B cell (primary cell): Measurements from ENCODE around the gene ISCA1. TPM values are rescaled to one million over a fixed set of nuclear protein-coding genes. Genes with fewer than 3 reads are reported as not detected.

ENCODE experiments used
- ATAC-seq: fragments of 200-7000 bp; cut with Tn5 transposase; one replicate; pipeline ENCODE4 v1.10.0; 2021; ENCODE audit warnings: low read depth, mild to moderate bottlenecking, moderate number of reproducible peaks, moderate library complexity
- CTCF ChIA-PET: fragments of 350-600 bp; sonication (Branson Sonifier 250); formaldehyde crosslinking; loops from one replicate; lab custom pipeline; 2021; ENCODE audit warnings: antibody characterized with exemption, inconsistent platforms; lab: Charles Lee
- POLR2A ChIA-PET: fragments of 350-600 bp; sonication (Branson Sonifier 250); formaldehyde crosslinking; loops from one replicate; lab custom pipeline; 2021; ENCODE audit warnings: antibody characterized with exemption; lab: Charles Lee
- DNase-seq: peaks from one replicate; pipeline ENCODE4 v3.0.0; 2013
- H2AFZ ChIP-seq: 2 replicates; pipeline ENCODE4 v1.6.1; 2012; ENCODE audit warnings: mild to moderate bottlenecking, low read depth, low read length; ENCODE audit not compliant: insufficient read depth, poor library complexity, severe bottlenecking
- H3K27ac ChIP-seq, 2 donors: 1 replicate in 1 of 2; 2 replicates in 1 of 2; pipeline ENCODE4 v1.5.1; 2012 to 2013; ENCODE audit warnings: low read length in 2 of 2, mild to moderate bottlenecking in 2 of 2, moderate library complexity in 1 of 2
- H3K27me3 ChIP-seq, 4 experiments: fragments of 200-600 bp in 1 of 4; sonication (generic) in 1 of 4; replicated peaks in 1 of 4; 1 replicate in 2 of 4; 2 replicates in 2 of 4; pipeline versions ENCODE4 v1.6.1 to v1.7.0; 2013 to 2016; ENCODE audit warnings: low read length in 3 of 4, mild to moderate bottlenecking in 2 of 4, mixed read lengths in 1 of 4, moderate library complexity in 1 of 4; ENCODE audit not compliant: insufficient read depth in 4 of 4, control insufficient read depth in 3 of 4; ENCODE audit errors: control extremely low read depth in 1 of 4
- H3K36me3 ChIP-seq, 2 experiments: replicated peaks in 1 of 2; 1 replicate in 1 of 2; 2 replicates in 1 of 2; pipeline versions ENCODE4 v1.6.1 to v1.7.1; 2013; ENCODE audit warnings: low read length in 1 of 2; ENCODE audit not compliant: insufficient read depth in 2 of 2, control insufficient read depth in 1 of 2; ENCODE audit errors: control extremely low read depth in 1 of 2, extremely low read depth in 1 of 2
- H3K4me1 ChIP-seq, 2 donors: fragments of 200-600 bp in 1 of 2; sonication (generic) in 1 of 2; 1 replicate in 1 of 2; 2 replicates in 1 of 2; pipeline versions ENCODE4 v1.5.1 to v1.6.1; 2013 to 2017; ENCODE audit warnings: low read length in 2 of 2; ENCODE audit not compliant: control insufficient read depth in 2 of 2, insufficient read depth in 2 of 2
- H3K4me2 ChIP-seq: replicated peaks from 2 replicates; pipeline ENCODE3; 2012; ENCODE audit warnings: mild to moderate bottlenecking, low read depth, low read length; ENCODE audit not compliant: poor library complexity, severe bottlenecking
- H3K4me3 ChIP-seq, 5 experiments: fragments of 200-600 bp in 1 of 5; sonication (generic) in 1 of 5; 1 replicate in 3 of 5; 2 replicates in 2 of 5; pipeline versions ENCODE4 v1.5.1 to v1.7.0; 2011 to 2016; ENCODE audit warnings: low read length in 4 of 5, mild to moderate bottlenecking in 4 of 5, low read depth in 2 of 5, control low read depth in 1 of 5, moderate library complexity in 1 of 5; ENCODE audit not compliant: insufficient read depth in 1 of 5; ENCODE audit errors: control extremely low read depth in 1 of 5, extremely low read depth in 1 of 5
- H3K79me2 ChIP-seq: fragments of 200-600 bp; sonication (generic); one replicate; pipeline ENCODE4 v1.6.0; 2016; ENCODE audit warnings: low read length; ENCODE audit not compliant: control insufficient read depth, insufficient read depth
- H3K9ac ChIP-seq: fragments of 200-600 bp; sonication (generic); 2 replicates; pipeline ENCODE4 v1.6.1; 2017; ENCODE audit warnings: mild to moderate bottlenecking, low read length, moderate library complexity
- H3K9me3 ChIP-seq, 3 donors: one replicate each; pipeline versions ENCODE4 v1.6.1 to v1.7.1; 2013; ENCODE audit warnings: low read length in 2 of 3; ENCODE audit not compliant: control insufficient read depth in 2 of 3, insufficient read depth in 1 of 3; ENCODE audit errors: control extremely low read depth in 1 of 3
- H4K20me1 ChIP-seq: 2 replicates; pipeline ENCODE4 v1.6.0; 2012; ENCODE audit warnings: mild to moderate bottlenecking, low read length; ENCODE audit not compliant: insufficient read depth, control insufficient read depth, poor library complexity, severe bottlenecking
- H3K27ac Mint-ChIP-seq: one replicate; pipeline ENCODE4 v1.8.0; 2021; ENCODE audit warnings: mixed read lengths
- H3K27me3 Mint-ChIP-seq: one replicate; pipeline ENCODE4 v1.8.0; 2021; ENCODE audit warnings: mixed read lengths
- H3K4me1 Mint-ChIP-seq: one replicate; pipeline ENCODE4 v1.8.0; 2021; ENCODE audit warnings: mixed read lengths
- H3K4me3 Mint-ChIP-seq: one replicate; pipeline ENCODE4 v1.8.0; 2021; ENCODE audit warnings: mixed read lengths
- H3K9me3 Mint-ChIP-seq: one replicate; pipeline ENCODE4 v1.8.0; 2022; ENCODE audit warnings: mixed read lengths; ENCODE audit not compliant: insufficient read depth
- EZH2 ChIP-seq: IDR thresholded peaks from 2 replicates; pipeline ENCODE4 v1.6.1; 2012; ENCODE audit warnings: borderline replicate concordance, low read depth, mild to moderate bottlenecking, moderate library complexity, low read length; ENCODE audit not compliant: insufficient read depth, poor library complexity, severe bottlenecking
- WGBS: methylation state at CpG from one replicate; pipeline ENCODE4 v1.1.5; 2013; ENCODE audit warnings: missing lambda C conversion rate; ENCODE audit not compliant: insufficient coverage; 5-methylcytosine and 5-hydroxymethylcytosine counted together
- intact Hi-C: fragments of 100-400 bp; cut with micrococcal nuclease; formaldehyde crosslinking; loops from one replicate; pipeline ENCODE4 v1.10.0; 2022
- polyA plus RNA-seq: library from polyadenylated mRNA; depleted of rRNA; stranded (reverse); fragments of >200 nt; gene quantifications from 2 replicates; pipeline ENCODE4 v1.2.3, GENCODE V29; 2012
- total RNA-seq, 2 donors: library from RNA; stranded (reverse); fragments of 120-200 nt in 1 of 2; gene quantifications; 1 replicate in 1 of 2; 2 replicates in 1 of 2; pipeline versions ENCODE4 v1.2.3 to v1.2.4, GENCODE V29; 2013 to 2022
- TF ChIP-seq, protein P1 (sequence below): fragments of 200-600 bp; IDR thresholded peaks from one replicate; pipeline ENCODE4 v1.8.0; 2022; ENCODE audit warnings: antibody characterized with exemption, mild to moderate bottlenecking

The ISCA1 gene
- total and polyA plus RNA-seq, 2 donors (not counting 1 experiment from before 2014, with no cell fraction given), result 17.8 to 32.7 TPM

DNA sequence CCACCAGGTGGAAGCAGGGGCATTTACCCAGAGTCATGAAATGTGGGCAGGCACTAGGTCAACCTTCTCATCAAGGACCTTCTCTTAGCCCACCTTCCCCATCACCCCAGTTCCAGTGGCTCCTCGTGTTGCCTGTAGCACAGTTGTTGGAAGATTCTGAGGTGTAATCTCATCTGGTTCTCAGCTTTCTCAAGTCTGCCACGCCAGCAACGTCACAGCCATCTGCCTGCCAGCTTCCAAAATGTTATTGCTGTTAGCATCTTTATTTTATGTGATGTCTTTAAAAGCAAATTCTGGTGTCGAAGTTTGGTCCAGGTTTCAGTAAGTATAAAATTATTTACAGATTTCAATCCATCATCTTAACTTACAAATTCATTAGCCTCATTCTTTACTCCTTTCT is 33.6 kb downstream of the ISCA1 start:
- Histone ChIP-seq H3K79me2 (no peaks in the 10 kb centered on the region), H3K4me2 (no peak overlapping the region), H3K4me1 (no peaks in the 10 kb centered on the region), H3K27me3 (no peaks in the 10 kb centered on the region), H3K9ac (no peak overlapping the region), H3K4me3 (no peak overlapping the region), H2AFZ (no peak overlapping the region), H3K36me3 (no peaks in the 10 kb centered on the region), H4K20me1 (no peaks in the 10 kb centered on the region), H3K9me3 (peaks cover 0 to 14% (median 10%) of the 10 kb centered on the region in 3 donors), H3K27ac (no peak overlapping the region)
- no CpG with 5 or more reads among the region's 4 CpGs for WGBS
- CTCF ChIA-PET, result no interaction called here
- intact Hi-C loops, result no loop called here
- ATAC-seq, result no peak
- POLR2A ChIA-PET, result no interaction called here
- DNase-seq, result no peak
- no peak overlapping the region for H3K4me3 Mint-ChIP-seq
- peaks cover 8% of the 10 kb centered on the region for H3K9me3 Mint-ChIP-seq
- no peak overlapping the region for H3K27ac Mint-ChIP-seq
- H3K4me1 Mint-ChIP-seq, result peaks cover 2% of the 10 kb centered on the region
- TF ChIP-seq EZH2, result no peak
- TF ChIP-seq, protein P1, sequence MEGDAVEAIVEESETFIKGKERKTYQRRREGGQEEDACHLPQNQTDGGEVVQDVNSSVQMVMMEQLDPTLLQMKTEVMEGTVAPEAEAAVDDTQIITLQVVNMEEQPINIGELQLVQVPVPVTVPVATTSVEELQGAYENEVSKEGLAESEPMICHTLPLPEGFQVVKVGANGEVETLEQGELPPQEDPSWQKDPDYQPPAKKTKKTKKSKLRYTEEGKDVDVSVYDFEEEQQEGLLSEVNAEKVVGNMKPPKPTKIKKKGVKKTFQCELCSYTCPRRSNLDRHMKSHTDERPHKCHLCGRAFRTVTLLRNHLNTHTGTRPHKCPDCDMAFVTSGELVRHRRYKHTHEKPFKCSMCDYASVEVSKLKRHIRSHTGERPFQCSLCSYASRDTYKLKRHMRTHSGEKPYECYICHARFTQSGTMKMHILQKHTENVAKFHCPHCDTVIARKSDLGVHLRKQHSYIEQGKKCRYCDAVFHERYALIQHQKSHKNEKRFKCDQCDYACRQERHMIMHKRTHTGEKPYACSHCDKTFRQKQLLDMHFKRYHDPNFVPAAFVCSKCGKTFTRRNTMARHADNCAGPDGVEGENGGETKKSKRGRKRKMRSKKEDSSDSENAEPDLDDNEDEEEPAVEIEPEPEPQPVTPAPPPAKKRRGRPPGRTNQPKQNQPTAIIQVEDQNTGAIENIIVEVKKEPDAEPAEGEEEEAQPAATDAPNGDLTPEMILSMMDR, result no peak
- H3K27me3 Mint-ChIP-seq, result peaks cover 4% of the 10 kb centered on the region

DNA sequence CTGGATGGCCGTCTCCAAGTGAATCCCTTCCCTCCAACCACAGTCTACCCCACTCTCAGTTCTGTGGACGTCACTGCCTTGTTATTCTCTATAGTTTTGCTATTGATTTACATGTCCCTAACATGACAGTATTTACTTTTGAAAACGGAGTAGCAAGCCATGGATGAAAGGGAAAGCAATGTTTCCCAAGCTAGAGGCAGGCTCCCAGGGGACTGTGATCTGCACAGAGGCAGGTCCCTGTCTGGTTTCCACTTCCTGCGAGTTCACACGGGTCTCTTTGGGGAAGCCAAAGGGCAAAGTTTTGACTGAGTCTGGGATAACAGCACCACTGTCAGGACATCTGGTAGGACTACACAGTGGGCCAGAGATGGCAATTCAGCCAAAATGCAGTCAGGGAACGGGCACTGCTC is 35.6 kb downstream of the ISCA1 start:
- H3K9ac ChIP-seq, result no peak overlapping the region
- DNase-seq, result no peak
- H3K4me3 ChIP-seq, result no peak overlapping the region
- POLR2A ChIA-PET, result no interaction called here
- no peaks in the 10 kb centered on the region for H3K36me3 ChIP-seq
- peaks cover 0 to under 1% (median 0%) of the 10 kb centered on the region in 3 donors for H3K9me3 ChIP-seq
- no peak overlapping the region for H3K4me2 ChIP-seq
- H3K4me1 Mint-ChIP-seq, result peaks cover 2% of the 10 kb centered on the region
- ATAC-seq, result no peak
- intact Hi-C loops, result no loop called here
- H3K27ac ChIP-seq, result no peak overlapping the region
- H3K27me3 Mint-ChIP-seq, result peaks cover 4% of the 10 kb centered on the region
- TF ChIP-seq, protein P1, result no peak
- TF ChIP-seq EZH2, result no peak
- peaks cover 2% of the 10 kb centered on the region for H3K9me3 Mint-ChIP-seq
- H4K20me1 ChIP-seq, result no peaks in the 10 kb centered on the region
- H3K4me1 ChIP-seq, result no peaks in the 10 kb centered on the region
- no peak overlapping the region for H2AFZ ChIP-seq
- no peak overlapping the region for H3K4me3 Mint-ChIP-seq
- H3K79me2 ChIP-seq, result no peaks in the 10 kb centered on the region
- no peaks in the 10 kb centered on the region for H3K27me3 ChIP-seq
- CTCF ChIA-PET, result no interaction called here
- 23% methylated on average over 4 of the region's 6 CpGs for whole genome bisulfite sequencing
- H3K27ac Mint-ChIP-seq, result no peak overlapping the region
